Stimulated activated CD4-positive, alpha-beta T cell treated with anti-CD3 and anti-CD28 coated beads, Interleukin-1b, Interleukin-23, amount 100 ng/mL, for 4 hours (primary cell): ENCODE results near the gene PRSS22.
A peak's percentile ranks its signal among the peaks of the same experiment; 100 is the strongest.

Experiments
- DNase-seq, 2 donors: peaks; one replicate each; pipeline ENCODE4 v3.0.0-alpha.2; 2020; ENCODE audit warnings: low read depth in 2 of 2

Gene PRSS22, protein sequence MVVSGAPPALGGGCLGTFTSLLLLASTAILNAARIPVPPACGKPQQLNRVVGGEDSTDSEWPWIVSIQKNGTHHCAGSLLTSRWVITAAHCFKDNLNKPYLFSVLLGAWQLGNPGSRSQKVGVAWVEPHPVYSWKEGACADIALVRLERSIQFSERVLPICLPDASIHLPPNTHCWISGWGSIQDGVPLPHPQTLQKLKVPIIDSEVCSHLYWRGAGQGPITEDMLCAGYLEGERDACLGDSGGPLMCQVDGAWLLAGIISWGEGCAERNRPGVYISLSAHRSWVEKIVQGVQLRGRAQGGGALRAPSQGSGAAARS

DNA sequence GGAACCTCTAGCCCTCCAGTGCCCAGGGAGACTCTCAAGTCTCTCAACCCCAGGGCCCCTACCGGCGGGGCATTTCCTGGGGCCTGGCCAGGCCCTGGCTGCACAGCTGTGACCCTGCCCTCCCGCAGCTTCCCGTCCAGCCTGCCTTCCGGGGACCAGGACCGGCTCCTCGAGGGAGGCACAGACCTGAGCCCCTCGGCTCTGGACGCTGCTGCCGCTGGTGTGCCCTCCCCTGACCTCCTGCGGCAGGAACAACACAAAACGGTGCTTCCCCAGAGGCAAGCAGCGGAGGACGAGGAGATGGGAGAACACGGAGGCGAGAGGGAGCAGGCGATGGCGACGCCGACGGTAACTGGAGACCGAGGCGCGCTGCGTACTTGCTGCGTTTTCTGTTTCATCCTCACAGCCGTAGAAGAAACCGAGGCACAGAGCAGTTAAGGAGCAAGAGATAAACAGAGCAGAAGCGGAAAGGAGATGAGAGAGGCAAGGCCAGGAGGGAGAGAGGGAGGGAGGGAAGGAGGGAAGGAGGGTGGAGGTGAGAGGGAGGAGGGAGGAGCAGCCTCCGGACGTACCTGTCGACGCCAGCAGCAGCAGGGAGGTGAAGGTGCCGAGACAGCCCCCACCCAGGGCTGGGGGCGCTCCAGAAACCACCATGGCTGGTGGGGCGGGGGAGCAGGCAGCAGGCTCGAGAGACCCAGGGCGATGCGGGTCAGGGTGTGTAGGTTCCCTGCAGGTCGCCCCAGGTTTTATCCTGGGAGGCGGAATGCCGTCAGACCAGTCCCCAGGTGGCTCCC is at the start of gene PRSS22:
Gene PRSS22, minus strand, starts transcription at position 720 of the 794 bp plus-strand sequence. Its CDS starts 66 bp downstream, at position 654.
- DNase-seq = no peak

DNA sequence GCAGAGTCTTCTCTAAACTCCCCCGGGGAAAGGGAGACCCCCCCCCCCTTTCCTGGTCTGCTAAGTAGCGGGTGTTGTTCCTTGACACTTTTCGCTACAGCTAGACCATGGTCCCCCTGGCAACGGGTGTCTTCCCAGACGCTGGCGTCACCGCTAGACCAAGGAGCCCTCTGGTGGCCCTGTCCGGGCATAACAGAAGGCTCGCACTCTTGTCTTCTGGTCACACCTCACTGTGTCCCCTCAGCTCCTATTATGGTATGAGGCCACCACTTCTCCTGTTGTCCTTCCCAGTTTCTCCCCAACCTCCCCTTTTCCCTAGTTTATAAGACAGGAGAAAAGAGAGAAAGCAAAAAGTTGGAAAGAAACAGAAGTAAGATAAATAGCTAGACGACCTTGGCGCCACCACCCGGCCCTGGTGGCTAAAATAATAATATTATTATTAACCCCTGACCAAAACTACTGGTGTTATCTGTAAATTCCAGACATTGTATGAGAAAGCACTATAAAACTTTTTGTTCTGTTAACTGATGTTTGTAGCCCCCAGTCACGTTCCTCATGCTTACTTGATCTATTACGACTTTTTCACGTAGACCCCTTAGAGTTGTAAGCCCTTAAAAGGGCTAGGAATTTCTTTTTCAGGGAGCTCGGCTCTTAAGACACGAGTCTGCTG is 49.2 kb upstream of the PRSS22 start:
- DNase-seq = peak in 1 of 2 donors; percentile 29

DNA sequence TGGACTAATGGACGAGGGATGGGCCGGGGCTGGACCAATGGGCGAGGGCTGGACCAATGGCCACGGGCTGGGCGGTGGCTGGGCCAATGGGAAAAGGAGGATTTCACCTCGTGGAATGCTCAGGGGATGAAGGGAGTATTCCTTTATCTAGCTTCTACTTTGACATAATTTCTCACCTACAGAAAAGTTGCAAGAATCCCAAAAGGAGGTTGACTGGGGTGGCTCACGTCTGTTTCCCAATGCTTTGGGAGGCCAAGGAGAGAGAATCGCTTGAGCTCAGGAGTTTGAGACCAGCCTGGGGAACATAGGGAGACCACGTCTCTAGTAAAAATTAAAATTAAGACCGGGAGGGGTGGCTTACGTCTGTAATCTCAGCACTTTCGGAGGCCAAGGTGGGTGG is 48.0 kb upstream of the PRSS22 start:
- DNase-seq = no peak

DNA sequence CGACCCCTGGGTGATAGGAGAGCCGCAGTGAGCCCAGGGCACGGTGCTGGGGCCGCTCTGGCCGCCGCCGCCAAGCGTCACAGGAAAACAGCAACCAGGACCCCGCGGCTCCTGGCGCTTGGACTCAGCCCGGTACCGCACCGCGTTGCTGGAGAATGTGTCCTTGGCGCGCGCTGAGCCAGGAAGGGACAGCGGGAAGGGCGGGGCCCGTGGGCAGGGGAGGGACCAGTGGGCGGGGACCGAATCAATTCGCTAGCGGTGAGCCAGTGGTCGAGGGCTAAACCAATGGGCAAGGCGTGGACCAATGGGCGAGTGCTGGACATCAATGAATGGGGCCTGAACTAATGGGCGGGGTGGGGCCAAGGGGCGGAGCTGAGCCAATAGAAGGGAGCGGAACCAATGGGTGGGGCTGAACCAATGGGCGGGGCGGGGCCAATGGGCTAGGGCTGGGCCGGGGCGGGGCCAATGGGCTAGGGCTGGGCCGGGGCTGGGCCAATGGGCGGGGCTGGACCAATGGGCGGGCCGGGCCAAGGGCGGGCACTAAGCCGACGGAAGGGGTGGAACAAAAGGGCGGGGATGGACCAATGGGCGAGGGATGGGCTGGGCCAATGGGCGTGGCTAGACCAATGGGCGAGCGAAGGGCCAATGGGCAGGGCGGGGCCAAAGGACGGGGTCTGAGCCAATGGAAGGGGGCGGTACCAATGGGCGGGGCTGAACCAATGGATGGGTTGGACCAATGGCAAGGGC is 47.4 kb upstream of the PRSS22 start:
- peak; percentile 69 to 90 for DNase-seq

DNA sequence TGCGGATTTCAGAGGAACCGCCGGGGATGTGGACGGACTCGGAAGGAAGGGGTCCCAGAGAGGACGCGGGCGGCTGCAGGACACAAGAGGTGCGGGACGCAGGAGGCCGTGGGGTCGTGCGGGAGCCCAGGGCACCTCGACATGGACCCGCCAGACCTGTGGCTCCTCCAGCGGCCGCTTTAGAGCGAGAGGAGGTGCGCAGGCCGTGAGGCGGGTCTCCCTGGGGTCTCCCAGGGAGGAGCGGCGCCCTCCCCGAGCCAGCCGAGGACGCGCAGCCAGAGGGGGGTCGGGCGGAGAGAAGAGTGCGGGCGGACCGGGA is 46.9 kb upstream of the PRSS22 start:
- no peak for DNase-seq

DNA sequence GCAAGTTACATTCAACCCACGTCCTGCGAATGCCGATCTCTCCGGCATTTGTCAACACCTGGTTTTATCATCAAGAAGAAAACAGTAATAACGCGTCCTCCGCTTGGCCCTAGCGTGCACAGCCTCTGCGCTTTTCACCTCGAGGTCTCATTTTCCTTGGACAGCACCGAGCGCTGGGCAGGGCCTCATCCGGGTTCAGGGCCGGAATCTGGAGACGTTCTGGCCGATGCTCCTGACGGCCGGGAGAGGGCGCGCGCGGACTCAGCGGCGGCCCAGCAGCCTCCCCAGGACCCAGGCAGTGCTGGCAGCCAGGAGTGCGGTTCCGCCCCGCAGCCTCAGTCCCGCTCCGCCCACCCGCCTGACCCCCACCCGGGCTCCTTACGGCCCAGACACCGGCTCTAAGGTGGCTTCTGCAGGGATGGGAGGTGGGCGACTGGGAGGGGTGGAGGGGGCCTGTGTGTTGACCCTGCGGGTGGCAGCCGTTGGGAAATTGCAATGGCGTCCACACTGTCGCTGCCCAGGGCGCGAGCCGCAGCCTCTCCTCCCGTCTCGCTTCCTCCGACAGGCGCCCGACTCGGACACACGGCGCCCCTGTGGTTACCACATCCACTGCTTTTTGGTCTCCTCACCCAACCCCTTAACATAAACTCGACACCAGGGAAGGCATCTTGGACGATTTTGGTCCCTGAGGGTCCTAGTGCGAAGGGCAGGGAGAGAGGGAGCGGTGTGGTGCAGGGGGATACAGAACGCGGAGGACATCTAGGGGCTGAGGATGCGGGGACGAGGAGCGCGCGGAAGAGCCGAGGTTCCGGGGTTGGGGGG is 46.3 kb upstream of the PRSS22 start:
- peak; percentile 57 to 70 for DNase-seq

DNA sequence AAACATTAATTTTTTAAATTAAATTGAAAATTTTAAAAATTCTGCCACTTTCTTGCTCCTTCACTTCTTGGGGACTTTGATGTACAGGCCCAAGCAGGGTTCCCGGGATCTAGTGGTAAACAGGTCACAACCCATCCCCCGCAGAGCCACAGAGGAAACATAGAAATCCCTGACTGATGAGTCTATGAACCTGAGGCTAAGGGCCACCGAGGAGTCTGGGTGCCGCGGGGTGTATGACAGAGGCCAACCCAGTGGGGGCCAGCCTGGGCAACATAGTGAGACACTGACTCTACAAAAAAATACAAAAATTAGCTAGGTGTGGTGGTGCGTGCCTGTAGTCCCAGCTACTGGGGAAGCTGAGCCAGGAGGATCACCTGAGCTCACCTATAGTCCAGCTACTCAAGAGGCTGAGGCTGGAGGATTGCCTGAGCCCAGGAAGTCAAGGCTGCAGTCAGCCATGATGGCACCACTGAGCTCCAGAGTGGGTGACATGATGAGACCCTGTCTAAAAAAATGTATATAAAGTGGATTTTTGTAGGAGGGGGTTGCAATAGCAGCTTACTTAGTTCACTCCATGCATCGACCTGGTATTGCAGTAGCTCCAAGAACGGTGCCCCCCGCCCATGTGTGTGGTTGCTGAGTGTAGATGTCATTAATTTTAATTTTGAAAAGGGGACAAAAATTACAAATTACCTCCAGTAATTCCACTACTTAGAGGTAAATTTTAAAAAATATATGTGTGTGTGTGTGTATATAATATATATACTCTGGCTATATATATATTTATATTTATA is 44.6 kb upstream of the PRSS22 start:
- DNase-seq = no peak

DNA sequence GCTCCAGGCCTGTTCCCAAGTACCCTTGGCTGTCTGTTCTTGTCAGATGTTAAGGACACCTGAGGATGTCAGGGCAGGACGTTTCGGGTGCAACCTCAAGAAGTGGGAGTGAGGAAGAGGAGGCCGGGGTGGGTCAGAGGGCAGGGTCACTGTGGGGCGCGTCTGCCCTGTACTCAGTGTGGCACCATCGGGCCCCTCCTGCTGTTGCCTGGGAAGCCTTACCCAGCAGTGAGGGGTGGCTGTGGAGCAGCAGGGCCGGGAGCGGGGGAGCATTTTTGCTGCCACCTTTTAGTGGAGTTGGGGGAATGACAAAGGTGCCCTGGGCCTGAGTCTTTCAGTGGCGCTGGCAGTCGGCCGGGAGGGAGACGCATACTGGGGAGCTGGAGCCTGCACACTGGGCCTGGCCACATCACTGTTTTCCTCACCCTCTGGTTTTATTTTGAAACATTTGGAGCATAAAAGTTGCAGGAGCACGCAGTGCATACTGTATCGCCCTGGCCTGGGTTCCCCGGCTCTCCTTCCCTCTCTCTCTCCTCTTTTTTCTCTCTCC is 42.6 kb upstream of the PRSS22 start:
- no peak for DNase-seq

DNA sequence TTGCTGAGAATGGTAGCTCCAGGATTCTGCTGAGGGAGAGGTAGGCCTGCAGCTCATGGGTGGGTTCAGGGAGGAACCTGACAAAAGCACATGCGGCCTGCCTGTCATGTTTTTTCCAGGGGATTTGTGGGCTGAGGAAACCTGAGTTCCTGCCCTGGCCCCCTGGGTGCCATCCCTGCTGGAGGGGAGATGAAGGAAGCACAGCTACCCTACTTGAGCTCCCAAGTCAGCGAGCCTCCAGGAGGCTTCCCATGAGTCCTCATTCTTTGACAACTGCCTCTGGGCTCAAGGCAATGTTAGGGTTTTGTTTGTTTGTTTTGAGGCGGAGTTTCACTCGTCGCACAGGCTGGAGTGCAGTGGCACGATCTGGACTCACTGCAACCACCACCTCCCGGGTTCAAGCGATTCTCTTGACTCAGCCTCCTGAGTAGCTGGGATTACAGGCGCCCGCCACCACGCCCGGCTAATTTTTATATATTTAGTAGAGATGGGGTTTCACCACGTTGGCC is 41.6 kb upstream of the PRSS22 start:
- DNase-seq = no peak

DNA sequence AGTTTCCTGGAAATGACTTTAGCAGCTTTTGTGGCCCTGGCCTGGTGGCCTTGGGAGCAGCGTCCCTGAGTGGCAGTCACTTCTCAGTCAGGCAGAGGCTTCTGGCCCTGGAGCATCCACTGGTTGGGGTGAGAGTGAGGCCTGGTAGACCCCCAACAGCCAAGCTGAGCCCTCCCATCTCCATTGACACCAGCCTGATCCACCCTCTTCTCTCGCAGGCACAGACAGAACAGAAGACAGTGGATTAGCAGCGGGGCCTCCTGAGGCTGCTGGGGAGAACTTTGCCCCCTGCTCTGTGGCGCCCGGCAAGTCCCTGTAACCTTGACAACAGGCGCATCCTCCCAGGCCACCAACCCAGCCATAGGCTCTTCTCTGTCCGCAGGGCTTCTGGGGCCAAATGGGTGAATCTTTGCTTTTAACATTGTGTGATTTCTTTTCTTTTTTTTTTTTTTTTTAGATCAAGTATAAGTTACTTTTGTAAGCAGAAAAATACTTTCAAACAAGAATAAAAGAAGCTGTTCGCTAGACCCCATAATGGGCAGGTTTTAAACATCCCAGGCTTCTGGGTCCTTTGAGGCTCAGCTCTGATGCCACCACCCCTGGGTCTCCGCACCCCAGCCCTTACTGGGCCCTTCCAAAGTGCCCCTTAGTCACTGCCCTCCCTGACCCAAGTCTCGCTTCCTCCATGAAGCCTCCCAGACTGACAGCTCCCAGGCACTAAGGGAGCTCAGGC is 41.0 kb upstream of the PRSS22 start:
- DNase-seq = no peak

DNA sequence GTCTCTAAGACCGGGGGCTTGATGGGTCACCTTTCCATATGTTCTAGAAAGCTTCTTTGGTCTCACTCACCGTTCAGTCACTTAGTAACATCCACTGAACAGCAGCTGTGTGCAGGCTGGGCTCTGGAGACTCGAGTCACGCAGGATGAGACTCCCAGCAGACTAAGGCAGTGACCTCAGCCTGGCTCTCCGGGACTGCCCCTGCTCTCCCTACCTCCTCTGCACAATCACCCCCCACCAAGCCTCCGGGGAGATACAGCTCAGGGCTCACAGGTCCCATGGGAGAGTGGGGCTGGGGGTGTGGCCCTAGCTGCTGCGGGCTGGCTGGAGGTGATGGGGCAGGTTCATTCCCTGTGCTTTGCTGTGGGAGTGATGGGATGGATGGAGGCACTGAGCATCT is 39.1 kb upstream of the PRSS22 start:
- DNase-seq = no peak

DNA sequence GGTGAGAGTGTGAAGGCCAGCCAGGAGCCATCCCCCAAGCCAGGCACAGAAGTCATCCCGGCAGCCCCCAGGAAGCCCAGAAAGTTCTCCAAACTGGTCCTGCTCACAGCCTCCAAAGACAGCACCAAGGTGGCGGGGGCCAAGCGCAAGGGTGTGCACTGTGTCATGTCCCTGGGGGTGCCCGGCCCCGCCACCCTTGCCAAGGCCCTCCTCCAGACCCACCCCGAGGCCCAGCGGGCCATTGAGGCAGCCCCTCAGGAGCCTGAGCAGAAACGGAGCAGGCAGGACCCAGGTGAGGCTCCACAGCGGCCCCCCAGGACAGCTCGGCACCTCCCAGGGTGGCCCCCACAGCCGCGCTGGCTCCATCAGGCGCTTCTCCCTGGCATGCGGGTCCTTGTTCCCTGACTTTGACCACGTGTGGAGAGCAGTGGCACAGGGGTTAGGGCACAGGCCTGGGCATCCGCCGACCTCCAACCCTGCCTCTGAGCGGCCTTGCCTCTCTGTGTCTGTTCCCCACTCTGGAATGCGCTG is 38.6 kb upstream of the PRSS22 start:
- DNase-seq = no peak

DNA sequence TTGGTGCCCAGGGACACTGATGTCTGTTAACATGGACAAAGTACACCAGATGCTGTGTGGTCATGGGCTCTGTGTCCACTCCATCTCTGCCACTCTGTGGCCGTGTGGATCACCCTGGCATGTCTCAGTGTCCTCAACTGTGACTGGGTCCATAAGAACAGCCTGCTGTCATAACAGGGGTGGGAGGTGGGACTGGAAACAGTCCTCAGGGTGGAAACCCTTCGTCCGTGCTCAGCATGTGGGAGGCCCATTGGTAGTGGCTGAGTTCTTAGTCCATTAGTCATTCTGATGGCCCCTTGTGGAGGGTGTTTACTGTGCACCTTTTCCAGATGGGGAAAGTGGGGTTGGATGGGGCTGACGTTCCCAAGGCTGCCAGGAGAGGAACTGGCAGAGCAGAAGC is 37.8 kb upstream of the PRSS22 start:
- no peak for DNase-seq

DNA sequence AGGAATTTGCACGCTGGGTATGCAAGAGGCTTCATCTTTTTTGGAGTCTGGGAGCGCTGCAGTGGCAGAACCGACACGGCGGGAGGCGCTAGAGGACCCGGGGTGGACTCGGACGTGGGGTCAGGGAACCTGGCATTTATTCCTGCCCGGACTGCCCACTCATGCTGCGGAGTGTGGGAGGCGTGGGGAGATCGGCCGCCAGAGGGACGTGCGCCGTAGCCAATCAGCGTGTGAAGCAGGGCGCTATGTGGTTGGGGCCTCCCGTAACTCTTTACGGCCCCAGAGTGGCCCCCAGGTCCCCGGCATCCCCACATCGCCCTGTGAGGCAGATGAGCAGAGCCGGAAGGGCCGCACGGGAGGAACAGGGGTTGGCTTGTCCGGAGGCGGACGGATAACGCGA is 36.3 kb upstream of the PRSS22 start:
- DNase-seq = no peak

DNA sequence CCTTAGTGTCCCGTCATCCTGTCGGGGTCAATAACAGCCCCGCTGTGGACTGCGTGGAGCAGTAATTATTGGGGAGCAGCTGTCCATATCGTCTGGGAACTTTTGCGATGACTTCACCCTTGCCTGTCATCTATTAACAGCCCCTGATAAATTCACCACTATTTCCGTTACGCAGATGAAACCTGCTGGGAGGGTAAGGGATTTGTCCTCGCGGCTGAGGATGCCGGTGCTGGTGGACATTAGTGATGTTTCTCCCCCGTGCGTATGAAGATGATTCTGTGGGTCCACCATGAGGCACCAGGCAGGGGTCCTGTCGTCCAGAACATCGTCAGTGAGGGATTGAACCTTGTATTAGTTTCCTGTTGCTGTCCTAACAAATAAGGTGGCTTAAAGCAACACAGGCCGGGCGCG is 26.1 kb upstream of the PRSS22 start:
- DNase-seq = no peak

DNA sequence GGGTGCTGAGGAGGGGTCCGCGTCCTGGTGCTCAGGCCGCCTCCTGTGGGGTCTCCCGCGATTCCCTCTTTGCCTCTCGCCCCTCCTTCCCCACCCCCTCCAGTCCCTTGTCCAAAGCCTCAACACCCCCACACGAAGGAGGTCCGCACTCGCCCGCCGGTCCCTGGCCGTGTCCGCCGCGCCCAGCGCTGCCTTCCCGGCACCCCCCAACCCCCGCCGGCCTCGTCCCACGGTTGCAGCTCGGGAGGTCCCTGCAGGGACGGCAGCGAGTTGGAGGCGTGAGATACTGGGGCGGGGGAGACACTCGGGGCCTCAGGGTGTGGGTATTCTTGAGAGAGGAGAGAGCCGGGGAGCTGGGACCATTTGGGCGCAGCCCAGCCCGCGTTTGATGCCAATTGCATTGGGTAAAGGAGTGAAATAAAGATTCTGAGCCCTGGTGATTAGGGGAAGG is 25.5 kb upstream of the PRSS22 start:
- DNase-seq = no peak

DNA sequence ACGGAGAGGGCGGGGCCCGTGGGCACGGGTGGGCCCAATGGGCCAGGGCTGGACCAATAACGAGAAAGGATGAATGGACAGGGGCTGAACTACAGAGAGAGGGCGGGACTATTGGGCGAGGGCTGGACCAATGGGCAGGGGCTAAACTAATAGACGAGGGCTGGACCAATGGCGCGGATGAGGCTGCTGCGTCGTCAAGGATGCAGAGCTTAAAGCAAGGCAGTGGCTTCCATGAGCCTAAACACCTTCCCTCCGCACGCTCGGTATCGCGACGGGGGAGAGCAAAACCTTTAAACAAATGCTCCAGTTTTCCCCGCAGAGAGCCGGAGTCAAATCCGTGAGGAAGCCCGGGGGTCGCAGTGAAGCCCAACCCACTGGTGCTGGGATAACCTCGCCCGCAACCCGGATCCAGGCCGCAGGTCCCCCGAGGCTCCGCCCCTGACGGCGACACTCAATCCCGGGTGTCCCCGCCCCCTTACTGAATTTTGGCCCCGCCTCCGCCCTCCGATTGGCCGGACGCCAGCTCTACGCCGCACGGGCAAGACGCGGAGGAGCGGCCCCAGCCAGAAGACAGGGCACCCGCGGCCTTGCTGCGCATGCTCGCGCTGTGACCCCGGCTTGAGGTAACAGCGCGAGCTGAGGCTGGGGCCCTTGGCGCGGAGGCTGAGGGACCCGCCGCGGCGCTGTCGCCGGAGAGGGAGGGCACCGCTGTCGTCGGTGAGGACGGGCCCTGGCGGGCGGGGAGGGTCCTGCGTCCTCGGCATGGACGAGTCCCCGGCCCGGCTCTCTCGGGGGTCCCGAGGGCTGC is 24.9 kb upstream of the PRSS22 start, which contains the start of gene FLYWCH2:
Gene FLYWCH2, plus strand, starts transcription at position 566 of the 808 bp plus-strand sequence. CDS start 13,235 bp downstream, outside the sequence.
- DNase-seq = peak; percentile 99 to 100
